Activated T-cell treated with anti-CD3 and anti-CD28 coated beads, Interleukin-2, amount 50 U/mL, for 72 hours (primary cell): Measurements from ENCODE around the gene CSTPP1. TPM values are rescaled to one million over a fixed set of nuclear protein-coding genes. Genes with fewer than 3 reads are reported as not detected.

Experiments used
- total RNA-seq, 2 donors: library from RNA; stranded (reverse); gene quantifications; one replicate each; pipeline ENCODE4 v1.2.3, GENCODE V29; 2022

Gene CSTPP1
- total RNA-seq, 2 donors from 2014 or later = 20.4 to 21.2 TPM

Other genes starting within 250 kb of the CSTPP1 start
- 10 to 100 TPM; 41.6 to 43.5 TPM for gene ARHGAP1, start 236.1 kb upstream of the CSTPP1 start, total RNA-seq
- gene ZNF408, start 235.7 kb upstream of the CSTPP1 start, total RNA-seq = 10 to 100 TPM; 17.8 to 18.2 TPM
- gene F2, start 217.5 kb upstream of the CSTPP1 start, total RNA-seq = not detected
- 100 to 1,000 TPM; 148 to 165 TPM for gene CKAP5, start 90.5 kb upstream of the CSTPP1 start, total RNA-seq
- gene LRP4, start 18.2 kb upstream of the CSTPP1 start, total RNA-seq = under 1 TPM in 1 of 2 donors, not detected in 1; 0.09 TPM
- gene ARFGAP2, start 240.1 kb downstream of the CSTPP1 start, total RNA-seq = 10 to 100 TPM; 83.8 to 91.6 TPM
- gene PACSIN3, start 249.7 kb downstream of the CSTPP1 start, total RNA-seq = 10 to 100 TPM in 1 of 2 donors, 1 to 10 TPM in 1; 4.6 to 10.2 TPM